Measurements from ENCODE around the gene SLC47A2.

Gene SLC47A2

GRCh38 chr17:19726631-19727376 is 10.4 kb upstream of the SLC47A2 start:
- no peak for DNase-seq (ENCODE audit: low read depth)

DNA sequence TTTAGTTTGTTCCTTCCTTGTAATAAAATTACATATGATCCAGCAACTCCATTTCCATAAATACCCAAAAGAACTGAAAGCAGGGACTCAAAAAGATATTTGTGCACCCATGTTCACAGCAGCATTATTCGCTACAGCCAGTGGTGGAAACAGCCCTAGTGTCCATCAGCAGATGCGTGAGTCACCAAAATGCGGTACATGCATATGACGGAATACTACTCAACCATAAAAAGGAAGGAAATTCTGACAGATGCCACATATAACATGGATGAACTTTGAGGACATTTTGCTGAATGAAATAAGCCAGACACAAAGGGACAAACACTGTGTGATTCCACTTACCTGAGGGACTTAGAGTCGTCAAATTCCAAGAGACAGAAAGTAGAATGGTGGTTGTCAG is 9.1 kb upstream of the SLC47A2 start:
- DNase-seq (ENCODE audit: low read depth): no peak

GRCh38 chr17:19724501-19725420 is 8.4 kb upstream of the SLC47A2 start:
- peak; percentile 29 for DNase-seq (ENCODE audit: low read depth)

DNA sequence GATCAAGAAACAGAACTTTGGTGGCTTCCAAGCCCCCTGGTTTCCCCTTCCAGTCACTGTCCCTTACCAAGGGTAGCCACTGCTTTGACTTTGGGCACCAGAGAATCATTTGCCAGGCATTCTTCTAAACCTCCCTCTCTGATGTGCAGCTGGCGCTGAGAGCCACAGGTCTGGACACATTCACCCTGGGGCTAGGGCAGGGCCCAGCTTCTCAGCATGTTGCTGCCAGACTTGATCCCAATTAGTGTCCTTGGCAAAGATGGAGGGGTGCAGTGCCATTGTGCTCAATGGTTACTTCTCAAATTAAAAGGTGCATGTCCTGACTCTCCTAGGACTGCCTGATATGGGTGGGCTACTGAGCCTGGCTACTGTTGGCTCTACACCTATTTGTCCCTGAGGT is 7.6 kb upstream of the SLC47A2 start:
- no peak for DNase-seq (ENCODE audit: low read depth)

- no peak for DNase-seq (ENCODE audit: low read depth)
These were observed 4.4 kb upstream of the SLC47A2 start for GRCh38 chr17:19720631-19721426.

- no peak for DNase-seq (ENCODE audit: low read depth)
These were observed 3.8 kb upstream of the SLC47A2 start for GRCh38 chr17:19720210-19720475.

GRCh38 chr17:19719355-19720209 is 3.2 kb upstream of the SLC47A2 start:
- no peak for DNase-seq (ENCODE audit: low read depth)

GRCh38 chr17:19718613-19719354 is 2.4 kb upstream of the SLC47A2 start:
- no peak for DNase-seq (ENCODE audit: low read depth)

DNA sequence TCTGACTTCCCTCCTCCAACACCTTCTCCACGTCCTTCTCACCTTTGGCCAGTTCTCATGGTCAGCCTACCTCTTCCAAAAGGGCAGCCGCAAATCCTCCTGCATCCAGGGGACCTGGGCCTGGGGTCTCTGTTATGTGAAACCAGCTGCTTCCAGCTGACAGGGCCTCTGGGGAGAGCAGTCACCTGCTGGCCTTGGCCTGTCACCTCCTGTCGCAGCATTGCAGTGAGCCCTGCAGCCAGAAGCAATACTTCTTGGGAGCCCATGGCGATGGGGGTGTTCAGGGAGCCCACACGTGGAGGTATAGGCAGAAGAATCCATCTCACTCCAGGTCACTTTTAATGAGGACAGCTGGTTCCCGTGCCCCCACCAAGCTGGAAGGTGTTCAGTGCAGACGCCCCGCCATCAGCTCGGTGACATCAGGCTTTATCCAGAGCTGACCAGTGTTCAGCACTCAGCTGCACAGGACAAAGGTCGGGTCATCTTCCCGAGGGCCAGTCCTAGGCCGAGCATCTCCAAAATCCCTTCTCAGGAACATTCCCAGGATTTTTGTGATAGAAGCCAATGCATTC is 1.7 kb upstream of the SLC47A2 start:
- no peak for DNase-seq (ENCODE audit: low read depth)

DNA sequence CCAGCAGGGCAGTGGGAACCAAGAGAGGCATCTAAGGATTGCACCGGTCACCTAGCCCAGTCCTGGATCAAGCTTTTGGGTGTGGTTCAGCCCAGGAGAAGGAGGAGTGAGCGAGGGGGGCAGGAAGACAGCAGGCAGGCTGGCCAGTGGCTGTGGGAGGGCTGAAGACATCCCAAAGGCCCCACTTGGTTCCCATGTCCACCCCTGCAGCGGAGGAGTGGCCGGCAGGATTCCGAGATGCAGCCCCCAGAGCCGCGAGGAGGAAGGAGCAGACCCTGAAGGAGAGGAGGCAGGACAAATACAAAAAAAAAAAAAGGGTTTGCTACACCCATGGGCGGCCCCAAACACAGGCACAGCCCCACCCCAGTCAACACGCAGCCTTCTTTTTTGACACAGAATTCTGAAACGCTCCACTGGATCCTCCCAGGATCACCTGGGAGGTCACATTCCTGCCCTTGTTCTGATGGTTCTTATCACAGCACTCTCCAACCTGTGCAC is 1.1 kb upstream of the SLC47A2 start:
- no peak for DNase-seq (ENCODE audit: low read depth)

GRCh38 chr17:19717031-19717360 is 612 bp upstream of the SLC47A2 start:
- no peak for DNase-seq (ENCODE audit: low read depth)

GRCh38 chr17:19714542-19715411 is 1.6 kb downstream of the SLC47A2 start:
- DNase-seq (ENCODE audit: low read depth): no peak

- DNase-seq (ENCODE audit: low read depth): no peak
These were observed 2.5 kb downstream of the SLC47A2 start for GRCh38 chr17:19713901-19714361.

DNA sequence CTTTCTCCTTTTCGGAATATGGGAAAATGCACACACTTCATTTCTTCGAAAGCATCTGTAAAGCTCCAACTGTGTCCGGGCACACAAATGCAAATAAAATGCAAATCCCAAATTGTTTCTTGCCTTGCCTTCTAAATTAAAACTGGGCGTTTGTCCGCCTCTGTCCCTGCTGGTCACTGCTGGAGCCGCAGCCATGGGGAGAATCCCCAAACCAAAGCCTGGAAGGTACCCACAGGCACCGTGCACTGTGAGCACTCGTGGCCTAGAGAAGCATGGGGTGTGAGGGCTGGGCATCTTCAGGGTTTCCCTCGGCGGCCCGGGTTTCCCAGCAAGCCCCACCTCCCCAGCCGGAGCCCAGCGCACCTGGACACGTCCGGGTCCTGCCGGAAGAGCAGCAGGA is 2.9 kb downstream of the SLC47A2 start:
- DNase-seq (ENCODE audit: low read depth): no peak

GRCh38 chr17:19712436-19713004 is 3.9 kb downstream of the SLC47A2 start:
- no peak for DNase-seq (ENCODE audit: low read depth)

GRCh38 chr17:19709841-19710240 is 6.5 kb downstream of the SLC47A2 start:
- DNase-seq (ENCODE audit: low read depth): no peak

- DNase-seq (ENCODE audit: low read depth): no peak
These were observed 7.8 kb downstream of the SLC47A2 start for GRCh38 chr17:19708431-19709175.

GRCh38 chr17:19707728-19708221 is 8.6 kb downstream of the SLC47A2 start:
- no peak for DNase-seq (ENCODE audit: low read depth)

Data from activated T-cell treated with anti-CD3 and anti-CD28 coated beads for 24 hours (primary cell).